Chondrocyte (in vitro differentiated cells): ENCODE results near the gene FTO. TPM values are rescaled to one million over a fixed set of nuclear protein-coding genes. Genes with fewer than 3 reads are reported as not detected.

Experiments used
- DNase-seq: peaks from one replicate; pipeline ENCODE4 v3.0.0; 2021; ENCODE audit warnings: mixed read lengths, low spot score
- H3K27ac Mint-ChIP-seq: one replicate; pipeline ENCODE4 v1.8.0; 2021; ENCODE audit warnings: mild to moderate bottlenecking, moderate library complexity, mixed read lengths; ENCODE audit not compliant: unreplicated experiment
- H3K27me3 Mint-ChIP-seq: 2 replicates; pipeline ENCODE4 v1.8.0; 2021; ENCODE audit warnings: low read depth, mixed read lengths
- H3K36me3 Mint-ChIP-seq: 2 replicates; pipeline ENCODE4 v1.8.0; 2021; ENCODE audit warnings: low read depth, mixed read lengths
- H3K4me1 Mint-ChIP-seq: 2 replicates; pipeline ENCODE4 v1.8.0; 2021; ENCODE audit warnings: low read depth, mild to moderate bottlenecking, mixed read lengths
- H3K4me3 Mint-ChIP-seq: one replicate; pipeline ENCODE4 v1.8.0; 2021; ENCODE audit warnings: mild to moderate bottlenecking, moderate library complexity, mixed read lengths; ENCODE audit not compliant: unreplicated experiment
- H3K9me3 Mint-ChIP-seq: 2 replicates; pipeline ENCODE4 v1.8.0; 2021; ENCODE audit warnings: low read depth, mixed read lengths
- total RNA-seq: library from RNA; stranded (reverse); gene quantifications from 3 replicates; pipeline ENCODE4 v1.2.1, GENCODE V29; 2021
- TF ChIP-seq, protein P1 (sequence below): fragments of 200-600 bp; sonication (generic); IDR thresholded peaks from 2 replicates; pipeline ENCODE4 v1.5.0; 2021; ENCODE audit warnings: antibody characterized with exemption, mild to moderate bottlenecking, moderate library complexity

The FTO gene
- total RNA-seq, 1 donor from 2014 or later: 85.7 TPM

DNA sequence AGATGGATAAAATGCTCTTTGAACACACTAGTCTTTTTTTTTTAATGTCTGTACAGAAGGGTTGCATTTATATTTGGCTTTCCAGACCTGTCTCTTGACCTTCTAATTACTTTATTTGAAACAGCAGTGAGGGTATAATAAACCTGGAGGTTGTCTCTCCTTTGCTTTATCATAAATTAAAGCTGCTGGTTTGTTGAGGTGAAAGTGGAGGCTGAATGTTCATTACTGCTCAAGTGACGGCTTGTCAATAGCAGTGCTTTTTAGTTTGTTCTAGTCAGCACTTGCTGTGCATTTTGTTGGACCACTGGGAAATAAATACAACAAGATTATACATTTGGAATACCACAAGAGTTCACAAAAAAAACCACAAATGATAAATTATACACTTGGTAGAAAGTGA is 318.4 kb downstream of the FTO start:
- Mint-ChIP-seq H3K4me1 (no peaks in the 10 kb centered on the region), H3K27me3 (no peaks in the 10 kb centered on the region), H3K9me3 (no peaks in the 10 kb centered on the region), H3K36me3 (peaks cover 3% of the 10 kb centered on the region), H3K27ac (no peak overlapping the region), H3K4me3 (no peak overlapping the region)
- TF ChIP-seq, protein P1, sequence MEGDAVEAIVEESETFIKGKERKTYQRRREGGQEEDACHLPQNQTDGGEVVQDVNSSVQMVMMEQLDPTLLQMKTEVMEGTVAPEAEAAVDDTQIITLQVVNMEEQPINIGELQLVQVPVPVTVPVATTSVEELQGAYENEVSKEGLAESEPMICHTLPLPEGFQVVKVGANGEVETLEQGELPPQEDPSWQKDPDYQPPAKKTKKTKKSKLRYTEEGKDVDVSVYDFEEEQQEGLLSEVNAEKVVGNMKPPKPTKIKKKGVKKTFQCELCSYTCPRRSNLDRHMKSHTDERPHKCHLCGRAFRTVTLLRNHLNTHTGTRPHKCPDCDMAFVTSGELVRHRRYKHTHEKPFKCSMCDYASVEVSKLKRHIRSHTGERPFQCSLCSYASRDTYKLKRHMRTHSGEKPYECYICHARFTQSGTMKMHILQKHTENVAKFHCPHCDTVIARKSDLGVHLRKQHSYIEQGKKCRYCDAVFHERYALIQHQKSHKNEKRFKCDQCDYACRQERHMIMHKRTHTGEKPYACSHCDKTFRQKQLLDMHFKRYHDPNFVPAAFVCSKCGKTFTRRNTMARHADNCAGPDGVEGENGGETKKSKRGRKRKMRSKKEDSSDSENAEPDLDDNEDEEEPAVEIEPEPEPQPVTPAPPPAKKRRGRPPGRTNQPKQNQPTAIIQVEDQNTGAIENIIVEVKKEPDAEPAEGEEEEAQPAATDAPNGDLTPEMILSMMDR: no peak
- no peak for DNase-seq

DNA sequence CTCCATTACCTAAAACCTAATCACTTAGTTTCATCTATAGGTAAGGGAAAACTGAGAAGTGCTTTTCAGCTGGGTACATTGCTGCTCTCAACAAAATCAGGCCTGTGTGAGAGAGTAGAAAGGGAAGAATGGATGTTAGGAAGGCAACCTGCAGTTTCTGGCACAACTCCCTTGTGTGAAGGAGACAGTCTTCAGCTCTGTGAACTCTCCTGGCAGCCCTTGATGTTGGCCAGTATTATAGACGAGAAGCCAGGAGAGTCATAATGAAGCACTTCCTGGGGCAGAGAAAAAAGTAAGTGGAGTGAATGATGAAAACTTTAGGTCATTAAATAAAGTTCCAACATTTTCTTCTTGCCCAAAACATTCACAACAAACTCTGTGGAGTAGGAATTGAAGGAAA is 322.5 kb downstream of the FTO start:
- Mint-ChIP-seq H3K27ac (no peak overlapping the region), H3K27me3 (no peaks in the 10 kb centered on the region), H3K9me3 (peaks cover 10% of the 10 kb centered on the region), H3K36me3 (peaks cover 6% of the 10 kb centered on the region), H3K4me1 (no peaks in the 10 kb centered on the region), H3K4me3 (no peak overlapping the region)
- DNase-seq: no peak
- TF ChIP-seq, protein P1: no peak

DNA sequence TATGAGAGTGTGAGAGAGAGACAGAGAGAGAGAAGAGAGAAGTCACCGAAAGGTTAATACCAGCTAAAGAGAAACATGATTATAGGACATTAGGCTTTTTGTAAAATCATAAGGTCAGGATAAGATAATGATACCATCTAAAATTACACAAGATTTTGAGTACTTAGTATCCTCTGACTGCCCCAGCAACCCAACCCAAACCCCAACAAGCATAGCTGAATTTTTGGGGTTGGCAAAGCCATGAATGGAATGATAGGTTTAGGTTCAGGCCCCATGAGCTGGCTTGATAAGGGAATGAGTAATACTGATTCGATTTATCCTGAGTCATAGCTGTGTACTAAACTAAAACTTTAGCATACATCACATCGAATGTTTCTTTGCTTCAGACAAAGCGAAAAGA is 323.1 kb downstream of the FTO start:
- Mint-ChIP-seq H3K27me3 (no peaks in the 10 kb centered on the region), H3K4me3 (no peak overlapping the region), H3K4me1 (no peaks in the 10 kb centered on the region), H3K36me3 (peaks cover 4% of the 10 kb centered on the region), H3K9me3 (peaks cover 10% of the 10 kb centered on the region), H3K27ac (no peak overlapping the region)
- TF ChIP-seq, protein P1: no peak
- DNase-seq: no peak

DNA sequence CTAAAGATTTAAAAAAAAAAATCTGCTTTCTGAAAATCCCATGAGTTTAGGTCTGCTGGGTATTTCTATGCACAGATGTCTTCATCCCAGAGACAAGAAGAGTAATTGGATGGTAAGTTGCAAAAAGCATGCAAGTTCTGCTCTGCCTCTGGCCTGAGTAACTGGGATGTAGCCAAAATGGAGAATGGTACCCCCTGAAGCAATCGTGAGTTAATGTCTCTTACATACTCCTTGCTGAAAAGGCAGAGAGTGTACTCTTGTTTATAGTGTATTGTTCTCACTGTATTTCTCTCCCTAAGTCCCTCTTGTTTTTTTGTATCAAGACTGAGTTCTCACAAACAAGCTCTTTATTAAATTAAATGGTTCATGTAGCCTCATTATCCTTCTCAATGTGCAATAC is 323.6 kb downstream of the FTO start:
- H3K27me3 Mint-ChIP-seq: no peaks in the 10 kb centered on the region
- H3K36me3 Mint-ChIP-seq: peaks cover 3% of the 10 kb centered on the region
- no peaks in the 10 kb centered on the region for H3K4me1 Mint-ChIP-seq
- H3K4me3 Mint-ChIP-seq: no peak overlapping the region
- DNase-seq: no peak
- TF ChIP-seq, protein P1: no peak
- H3K27ac Mint-ChIP-seq: no peak overlapping the region
- H3K9me3 Mint-ChIP-seq: peaks cover 10% of the 10 kb centered on the region

DNA sequence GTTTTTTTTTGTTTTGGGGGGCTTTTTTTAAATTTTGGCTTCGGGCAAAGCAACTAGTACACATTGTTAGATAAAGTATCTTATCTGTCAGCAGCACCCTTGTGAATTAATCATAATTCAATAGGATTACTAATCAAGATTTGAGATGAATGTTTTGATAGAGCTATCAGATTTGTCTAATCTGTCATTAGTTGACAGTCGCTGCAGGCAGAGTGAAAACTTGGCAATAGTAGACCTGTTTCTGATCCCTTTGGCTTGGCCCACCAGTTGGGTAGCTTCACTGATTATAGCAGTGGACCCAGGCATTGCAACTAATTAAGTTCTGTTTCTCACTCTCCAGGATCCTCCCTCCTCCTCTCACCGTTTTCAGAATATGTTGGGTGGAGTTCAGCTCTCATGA is 324.0 kb downstream of the FTO start:
- no peak overlapping the region for H3K27ac Mint-ChIP-seq
- no peaks in the 10 kb centered on the region for H3K4me1 Mint-ChIP-seq

More for the DNA sequence above, 324.0 kb downstream of the FTO start:
- TF ChIP-seq, protein P1: no peak
- Mint-ChIP-seq H3K9me3 (peaks cover 10% of the 10 kb centered on the region), H3K27me3 (no peaks in the 10 kb centered on the region), H3K36me3 (peaks cover 3% of the 10 kb centered on the region), H3K4me3 (no peak overlapping the region)
- DNase-seq: no peak
